Subcutaneous adipose tissue (tissue), 4 donors: ENCODE results near the gene C17orf113. TPM values are rescaled to one million over a fixed set of nuclear protein-coding genes. Genes with fewer than 3 reads are reported as not detected.

Experiments used
- total RNA-seq, 4 donors: library from RNA; depleted of rRNA; stranded (reverse); fragments of >200 nt; gene quantifications; one replicate each; pipeline ENCODE4 v1.1.0, GENCODE V29; 2016
- TF ChIP-seq, protein P1 (sequence below): fragments of 450-650 bp; IDR thresholded peaks from one replicate; pipeline ENCODE4 v1.5.1; 2016; ENCODE audit warnings: low read depth, mild to moderate bottlenecking, control low read depth, antibody characterized with exemption, moderate library complexity

C17orf113 gene
- total RNA-seq, 4 donors from 2014 or later: 0.17 to 1.7 (median 0.44) TPM; not detected in 1

DNA sequence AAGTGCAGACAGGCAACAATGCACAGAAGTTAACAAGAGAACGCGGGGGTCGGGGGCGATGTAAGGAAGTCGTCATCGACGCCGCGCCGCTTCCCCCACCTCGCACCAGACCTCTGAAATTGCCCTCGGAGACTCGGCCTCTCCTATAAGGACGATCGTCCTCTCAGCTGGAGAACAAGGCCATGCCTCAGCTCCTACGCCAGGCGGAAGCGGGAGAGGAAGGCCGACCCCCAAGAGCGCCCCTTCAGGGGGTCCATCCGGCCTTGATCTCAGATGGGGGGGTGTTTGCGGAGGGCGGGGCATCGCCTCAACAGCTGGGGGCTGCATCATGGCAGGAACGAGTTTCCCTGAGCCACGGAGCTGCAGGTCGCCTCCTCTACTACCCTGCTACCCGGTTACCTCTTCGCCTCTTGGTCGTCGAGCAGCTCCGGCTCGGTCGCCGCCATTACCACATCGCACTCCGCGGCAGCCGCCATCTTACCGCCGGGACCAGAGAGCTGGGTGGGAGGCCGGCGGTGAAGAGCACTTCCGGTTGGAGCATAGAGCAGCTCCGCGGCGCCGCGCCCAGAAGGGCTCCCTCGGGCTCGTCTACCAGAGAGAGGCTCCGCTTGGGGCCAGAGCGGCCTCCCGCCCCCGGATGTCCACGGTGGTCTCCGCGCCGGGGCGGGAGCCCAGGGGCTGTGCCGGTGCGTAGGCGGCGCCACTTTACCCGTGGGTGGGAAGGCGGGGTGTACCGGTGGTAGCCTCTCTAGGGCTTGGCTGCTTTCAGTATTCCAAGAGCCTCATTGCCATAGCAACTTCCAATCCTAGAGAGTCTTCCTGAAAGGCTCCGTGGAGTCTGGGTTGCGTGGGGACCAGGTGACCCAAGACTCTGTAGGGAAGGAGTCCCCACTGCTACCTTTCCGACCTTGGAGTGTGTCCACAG, 33.2 kb downstream of the C17orf113 start, which contains the start of gene DNAJC7:
Gene DNAJC7 (minus strand): TSS at position 499 of the 925 bp plus-strand sequence. CDS start 23 bp downstream, at position 476.
- TF ChIP-seq, protein P1, sequence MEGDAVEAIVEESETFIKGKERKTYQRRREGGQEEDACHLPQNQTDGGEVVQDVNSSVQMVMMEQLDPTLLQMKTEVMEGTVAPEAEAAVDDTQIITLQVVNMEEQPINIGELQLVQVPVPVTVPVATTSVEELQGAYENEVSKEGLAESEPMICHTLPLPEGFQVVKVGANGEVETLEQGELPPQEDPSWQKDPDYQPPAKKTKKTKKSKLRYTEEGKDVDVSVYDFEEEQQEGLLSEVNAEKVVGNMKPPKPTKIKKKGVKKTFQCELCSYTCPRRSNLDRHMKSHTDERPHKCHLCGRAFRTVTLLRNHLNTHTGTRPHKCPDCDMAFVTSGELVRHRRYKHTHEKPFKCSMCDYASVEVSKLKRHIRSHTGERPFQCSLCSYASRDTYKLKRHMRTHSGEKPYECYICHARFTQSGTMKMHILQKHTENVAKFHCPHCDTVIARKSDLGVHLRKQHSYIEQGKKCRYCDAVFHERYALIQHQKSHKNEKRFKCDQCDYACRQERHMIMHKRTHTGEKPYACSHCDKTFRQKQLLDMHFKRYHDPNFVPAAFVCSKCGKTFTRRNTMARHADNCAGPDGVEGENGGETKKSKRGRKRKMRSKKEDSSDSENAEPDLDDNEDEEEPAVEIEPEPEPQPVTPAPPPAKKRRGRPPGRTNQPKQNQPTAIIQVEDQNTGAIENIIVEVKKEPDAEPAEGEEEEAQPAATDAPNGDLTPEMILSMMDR: no peak

DNA sequence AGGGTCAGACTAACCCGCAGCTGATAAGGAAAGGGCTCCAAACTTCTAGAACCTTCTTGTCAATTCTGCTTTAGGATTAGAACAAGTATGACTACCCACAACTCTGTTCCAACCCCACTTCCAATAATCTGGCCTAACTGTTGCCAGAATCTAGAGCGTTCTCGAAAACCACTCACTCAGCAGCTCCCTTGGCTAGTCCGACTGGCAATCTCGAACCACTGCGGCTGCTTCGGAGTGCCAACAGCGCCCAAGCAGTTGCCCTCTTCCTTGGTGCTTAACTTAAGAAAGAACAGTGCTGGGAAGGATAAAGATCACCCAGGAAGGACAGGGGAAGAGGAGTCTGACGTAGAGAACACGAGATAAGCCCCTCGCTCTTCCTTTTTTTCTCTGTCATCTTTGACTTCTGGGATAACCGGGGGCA, 34.0 kb downstream of the C17orf113 start:
- TF ChIP-seq, protein P1: no peak

DNA sequence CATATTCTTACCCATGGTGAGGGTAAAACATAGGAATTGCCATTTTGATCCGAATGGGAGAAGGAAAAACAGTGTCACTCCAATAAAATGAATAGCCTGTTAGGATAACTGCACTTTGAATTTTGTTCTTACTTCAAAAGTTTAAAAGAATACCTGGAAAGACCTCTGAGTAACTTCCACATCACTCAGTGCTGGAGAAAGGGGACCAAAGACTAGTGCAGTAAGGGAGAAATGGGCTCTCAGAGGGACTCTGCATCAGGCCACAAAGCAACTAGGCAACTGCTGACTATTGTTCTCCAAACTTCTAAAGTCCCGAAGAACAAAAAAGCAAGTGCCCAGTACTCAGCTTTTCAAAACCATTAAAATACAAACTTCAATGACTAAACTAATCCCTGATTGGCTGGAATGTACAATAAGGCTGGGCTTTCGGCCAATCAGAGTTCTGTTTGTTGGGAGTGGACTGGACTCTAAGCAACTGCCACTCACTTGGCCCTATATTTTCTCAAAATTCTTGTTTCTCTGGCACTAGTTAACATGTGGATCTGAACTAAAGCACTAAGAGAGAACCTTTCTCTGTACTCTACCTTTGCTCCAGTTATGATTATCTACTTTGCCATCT, 39.4 kb downstream of the C17orf113 start:
- TF ChIP-seq, protein P1: no peak

DNA sequence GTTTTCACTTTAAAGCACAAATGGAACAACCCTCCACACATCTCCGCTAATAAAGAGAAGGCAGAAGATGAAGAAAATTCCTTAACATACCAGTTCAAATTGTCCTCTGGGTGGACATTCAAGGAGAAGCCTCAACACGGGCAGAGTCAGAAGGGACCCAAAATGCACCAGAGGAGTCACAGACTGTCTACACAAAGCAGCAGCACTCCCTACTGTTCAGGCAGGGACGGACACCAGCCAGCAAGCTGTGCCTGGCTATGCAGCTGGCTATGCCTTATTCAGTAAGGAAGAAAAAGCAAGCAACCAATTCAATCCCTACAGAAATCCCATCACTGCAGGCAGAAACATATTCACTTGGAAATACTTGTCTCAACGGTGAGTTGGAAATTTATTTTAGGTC, 41.2 kb downstream of the C17orf113 start:
- TF ChIP-seq, protein P1: no peak

DNA sequence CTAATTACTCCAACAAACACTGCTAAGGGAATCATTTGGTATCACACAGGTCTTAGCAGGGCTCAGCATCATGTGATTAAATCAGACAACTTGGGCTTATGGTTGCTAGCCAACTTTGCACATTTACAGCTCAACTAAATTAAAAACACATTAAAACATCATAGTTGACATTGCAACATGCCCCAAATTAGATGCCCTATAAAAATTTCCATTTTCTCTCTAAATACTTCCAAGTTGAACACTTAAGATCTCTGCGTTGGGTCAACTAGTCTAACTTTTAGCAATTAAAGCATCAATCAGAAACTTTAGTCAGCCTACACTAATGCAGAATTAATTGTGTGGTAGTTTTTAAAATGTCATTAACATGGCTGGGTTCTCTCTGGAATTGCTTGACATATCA, 45.2 kb downstream of the C17orf113 start:
- TF ChIP-seq, protein P1: no peak

DNA sequence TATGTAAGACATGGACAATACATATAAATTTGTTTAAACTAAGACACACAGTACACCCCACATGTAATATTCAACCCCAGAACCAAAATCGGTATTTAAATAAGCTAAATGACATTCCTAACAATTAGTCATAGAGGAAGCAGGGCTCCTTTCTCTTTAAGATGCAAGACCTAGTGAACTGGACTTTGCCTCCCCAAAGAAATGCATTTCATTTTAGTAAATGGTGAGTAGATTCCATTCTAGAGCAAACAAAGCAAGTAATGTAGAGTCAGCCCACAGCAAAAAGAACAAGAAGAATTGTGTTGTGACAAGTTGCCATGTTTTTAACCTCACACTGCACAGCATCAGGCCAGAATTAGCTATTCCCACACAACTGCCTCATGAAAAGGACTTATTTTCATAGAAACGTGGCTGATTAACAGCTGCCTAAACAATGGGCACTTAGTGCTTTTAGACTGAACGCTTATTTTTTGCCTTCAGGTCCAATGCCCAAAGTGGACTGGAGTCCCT, 47.6 kb downstream of the C17orf113 start:
- TF ChIP-seq, protein P1: no peak

DNA sequence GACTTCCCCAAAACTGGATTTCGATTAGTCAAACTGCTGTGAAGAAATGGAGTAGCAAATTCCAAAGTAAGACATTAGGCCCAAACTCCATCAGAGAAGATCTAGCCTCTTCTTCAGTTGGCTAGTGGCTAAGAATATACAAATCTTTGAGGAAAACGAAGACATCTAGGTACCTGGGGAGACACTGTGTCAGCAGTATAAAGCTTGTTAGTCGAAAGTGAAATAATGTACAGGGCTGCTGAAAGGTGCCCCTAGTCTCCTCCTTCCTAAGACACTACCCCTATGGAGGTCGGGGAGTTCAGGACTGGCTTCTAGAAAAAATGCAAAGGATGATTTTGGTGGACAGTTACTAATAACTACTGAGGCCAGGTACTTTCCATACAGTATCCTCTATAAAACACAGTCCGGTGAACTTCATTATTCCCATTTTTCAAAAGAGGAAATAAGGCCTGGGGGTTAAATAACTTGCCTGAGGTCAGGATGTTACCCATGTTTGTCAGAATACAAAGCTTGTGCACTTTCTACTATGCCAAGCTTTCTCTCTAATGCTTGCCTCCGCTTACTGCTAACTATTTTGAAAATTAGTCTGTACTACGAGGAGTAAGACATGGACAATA, 48.1 kb downstream of the C17orf113 start:
- TF ChIP-seq, protein P1: no peak
